RWPE2 (cell line): ENCODE data around the gene DAGLA.

Experiments
- ATAC-seq: fragments of 200-7000 bp; cut with Tn5 transposase; 3 replicates; pipeline ENCODE4 v1.9.1; 2021; ENCODE audit warnings: low read depth
- DNase-seq: peaks from one replicate; pipeline ENCODE4 v3.0.0-alpha.2; 2020; ENCODE audit warnings: low spot score
- H3K27ac ChIP-seq: fragments of 450-650 bp; 2 replicates; pipeline ENCODE4 v1.5.1; 2017; ENCODE audit warnings: mild to moderate bottlenecking; ENCODE audit not compliant: poor library complexity, severe bottlenecking
- H3K27me3 ChIP-seq: fragments of 250-450 bp; sonication (Bioruptor Pico); 2 replicates; pipeline ENCODE4 v1.5.1; 2021; ENCODE audit warnings: mild to moderate bottlenecking, moderate library complexity; ENCODE audit not compliant: insufficient read depth, poor library complexity, severe bottlenecking
- H3K36me3 ChIP-seq: fragments of 250-450 bp; sonication (Bioruptor Pico); 2 replicates; pipeline ENCODE4 v1.5.1; 2020; ENCODE audit warnings: low read depth, mild to moderate bottlenecking, moderate library complexity
- H3K4me1 ChIP-seq: fragments of 250-450 bp; sonication (Bioruptor Pico); 2 replicates; pipeline ENCODE4 v1.5.1; 2021; ENCODE audit warnings: mild to moderate bottlenecking, moderate library complexity; ENCODE audit not compliant: insufficient read depth, poor library complexity, severe bottlenecking
- H3K4me3 ChIP-seq: fragments of 250-450 bp; sonication (Bioruptor Pico); 2 replicates; pipeline ENCODE4 v1.5.1; 2021; ENCODE audit warnings: mild to moderate bottlenecking, moderate library complexity; ENCODE audit not compliant: severe bottlenecking
- H3K9me3 ChIP-seq: fragments of 250-450 bp; sonication (Bioruptor Pico); 2 replicates; pipeline ENCODE4 v1.5.1; 2021; ENCODE audit warnings: mild to moderate bottlenecking, moderate library complexity; ENCODE audit not compliant: severe bottlenecking
- CTCF ChIP-seq: fragments of 450-650 bp; IDR thresholded peaks from one replicate; pipeline ENCODE4 v1.5.1; 2017; ENCODE audit warnings: mild to moderate bottlenecking, moderate library complexity; ENCODE audit not compliant: poor library complexity, severe bottlenecking

The DAGLA gene

GRCh38 chr11:61782299-61782698 lies 102.1 kb downstream of the DAGLA start:
- Histone ChIP-seq H3K36me3 (peaks cover 10% of the 10 kb centered on the region; the same call in 1 of the 2 replicates), H3K4me3 (no peak overlapping the region), H3K27me3 (no peaks in the 10 kb centered on the region), H3K4me1 (no peaks in the 10 kb centered on the region), H3K9me3 (no peaks in the 10 kb centered on the region), H3K27ac (no peak overlapping the region)
- no peak for TF ChIP-seq CTCF
- no peak for DNase-seq
- ATAC-seq, result no peak

- ATAC-seq (no peak), DNase-seq (no peak)
- Histone ChIP-seq H3K36me3 (peaks cover 14% of the 10 kb centered on the region), H3K27me3 (no peaks in the 10 kb centered on the region), H3K4me3 (no peak overlapping the region), H3K27ac (no peak overlapping the region), H3K4me1 (no peaks in the 10 kb centered on the region), H3K9me3 (no peaks in the 10 kb centered on the region)
- TF ChIP-seq CTCF, result no peak
These were observed 102.7 kb downstream of the DAGLA start for GRCh38 chr11:61782841-61783240.

GRCh38 chr11:61783717-61784505 lies 103.7 kb downstream of the DAGLA start:
- H3K36me3 ChIP-seq, result peaks cover 25% of the 10 kb centered on the region
- no peak overlapping the region for H3K4me3 ChIP-seq
- no peak for ATAC-seq
- no peak for TF ChIP-seq CTCF
- no peaks in the 10 kb centered on the region for H3K27me3 ChIP-seq
- DNase-seq, result no peak
- no peaks in the 10 kb centered on the region for H3K9me3 ChIP-seq
- no peaks in the 10 kb centered on the region for H3K4me1 ChIP-seq
- H3K27ac ChIP-seq, result no peak overlapping the region

- H3K4me1 ChIP-seq, result no peaks in the 10 kb centered on the region
- no peak for TF ChIP-seq CTCF
- no peaks in the 10 kb centered on the region for H3K9me3 ChIP-seq
- peaks cover 31% of the 10 kb centered on the region for H3K36me3 ChIP-seq
- ATAC-seq (no peak), DNase-seq (no peak)
- H3K27me3 ChIP-seq, result no peaks in the 10 kb centered on the region
- no peak overlapping the region for H3K4me3 ChIP-seq
- no peak overlapping the region for H3K27ac ChIP-seq
These were observed 104.3 kb downstream of the DAGLA start for GRCh38 chr11:61784506-61784805.

- DNase-seq (no peak), ATAC-seq (no peak)
- Histone ChIP-seq H3K4me3 (no peak overlapping the region), H3K36me3 (peaks cover 41% of the 10 kb centered on the region), H3K27me3 (no peaks in the 10 kb centered on the region), H3K27ac (no peak overlapping the region), H3K4me1 (no peaks in the 10 kb centered on the region), H3K9me3 (no peaks in the 10 kb centered on the region)
- no peak for TF ChIP-seq CTCF
These were observed 105.7 kb downstream of the DAGLA start for GRCh38 chr11:61785837-61786402.
